Measurements from ENCODE around the gene DNAJC16.

Gene DNAJC16

GRCh38 chr1:15571266-15571665 lies 44.6 kb downstream of the DNAJC16 start:
- peaks cover 30% of the 10 kb centered on the region for H3K36me3 Mint-ChIP-seq (ENCODE audit: low read depth)
- no peak overlapping the region for H3K27ac Mint-ChIP-seq
- no peak overlapping the region for H3K4me3 Mint-ChIP-seq

GRCh38 chr1:15573477-15573876 lies 46.8 kb downstream of the DNAJC16 start:
- no peaks in the 10 kb centered on the region for H3K9me3 Mint-ChIP-seq
- peaks cover 15% of the 10 kb centered on the region for H3K4me1 Mint-ChIP-seq (ENCODE audit: low read depth)
- no peaks in the 10 kb centered on the region for H3K27me3 Mint-ChIP-seq (ENCODE audit: low read depth)
- peaks cover 34% of the 10 kb centered on the region for H3K36me3 Mint-ChIP-seq (ENCODE audit: low read depth)
- no peak overlapping the region for H3K27ac Mint-ChIP-seq
- H3K4me3 Mint-ChIP-seq, result no peak overlapping the region
- DNase-seq (ENCODE audit: low spot score), result no peak

More at GRCh38 chr1:15571266-15571665, 44.6 kb downstream of the DNAJC16 start:
- peaks cover 1% of the 10 kb centered on the region for H3K4me1 Mint-ChIP-seq (ENCODE audit: low read depth)
- no peaks in the 10 kb centered on the region for H3K27me3 Mint-ChIP-seq (ENCODE audit: low read depth)
- DNase-seq (ENCODE audit: low spot score), result no peak
- no peaks in the 10 kb centered on the region for H3K9me3 Mint-ChIP-seq

DNA sequence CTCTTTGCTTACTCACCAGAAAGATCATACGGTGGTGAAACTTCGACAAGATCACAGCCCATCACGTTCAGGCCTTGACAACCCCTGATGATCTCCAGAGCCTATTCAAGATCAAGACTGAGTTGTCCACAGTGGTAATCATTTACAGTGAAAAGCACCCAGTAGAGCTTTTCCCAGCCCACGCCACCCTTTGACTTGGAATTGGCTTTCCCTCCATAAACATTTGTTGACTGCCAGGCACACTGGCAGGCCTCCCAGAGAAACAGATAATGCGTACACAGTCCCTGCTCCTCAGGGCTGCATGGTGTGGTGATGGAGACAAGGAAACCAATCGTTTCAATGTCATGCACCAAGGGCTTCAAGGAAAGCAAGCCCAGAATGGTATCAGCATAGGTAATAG lies 48.1 kb downstream of the DNAJC16 start:
- peaks cover 28% of the 10 kb centered on the region for H3K4me1 Mint-ChIP-seq (ENCODE audit: low read depth)
- no peak for DNase-seq (ENCODE audit: low spot score)
- H3K36me3 Mint-ChIP-seq (ENCODE audit: low read depth), result peaks cover 41% of the 10 kb centered on the region
- peak overlapping the region; percentile 10 for H3K27ac Mint-ChIP-seq
- no peak overlapping the region for H3K4me3 Mint-ChIP-seq
- no peaks in the 10 kb centered on the region for H3K9me3 Mint-ChIP-seq
- H3K27me3 Mint-ChIP-seq (ENCODE audit: low read depth), result no peaks in the 10 kb centered on the region

DNA sequence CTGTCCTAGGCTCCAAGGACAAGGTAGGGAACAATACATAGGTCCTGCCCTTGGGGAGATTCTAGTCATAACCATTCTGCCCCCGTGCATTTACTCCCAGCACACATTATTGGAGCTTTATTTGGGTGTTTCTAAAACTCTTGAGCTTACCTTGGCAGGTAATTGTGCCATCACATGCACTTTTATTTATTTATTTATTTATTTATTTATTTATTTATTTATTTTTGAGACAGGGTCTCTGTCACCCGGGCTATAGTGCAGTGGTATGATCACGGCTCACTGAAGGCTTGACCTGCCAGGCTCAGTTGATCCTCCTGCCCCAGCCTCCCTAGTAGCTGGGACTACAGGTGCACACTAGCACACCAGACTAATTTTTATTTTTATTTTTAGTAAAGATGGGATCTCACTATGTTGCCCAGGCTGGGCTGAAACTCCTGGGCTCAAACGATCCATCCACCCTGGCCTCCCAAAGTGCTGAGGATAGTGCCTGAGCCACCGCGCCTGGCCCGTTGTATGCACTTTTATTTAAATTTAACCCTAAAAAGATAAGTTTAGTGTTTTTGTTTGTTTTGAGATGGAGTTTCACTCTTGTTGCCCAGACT lies 49.0 kb downstream of the DNAJC16 start:
- Mint-ChIP-seq H3K36me3 (ENCODE audit: low read depth) (peaks cover 44% of the 10 kb centered on the region), H3K4me1 (ENCODE audit: low read depth) (peaks cover 30% of the 10 kb centered on the region), H3K27me3 (ENCODE audit: low read depth) (no peaks in the 10 kb centered on the region), H3K4me3 (no peak overlapping the region), H3K9me3 (no peaks in the 10 kb centered on the region), H3K27ac (no peak overlapping the region)
- DNase-seq (ENCODE audit: low spot score), result no peak

- Mint-ChIP-seq H3K4me1 (ENCODE audit: low read depth) (peaks cover 30% of the 10 kb centered on the region), H3K9me3 (no peaks in the 10 kb centered on the region), H3K4me3 (peak overlapping the region; percentile 63), H3K36me3 (ENCODE audit: low read depth) (peaks cover 40% of the 10 kb centered on the region), H3K27me3 (ENCODE audit: low read depth) (no peaks in the 10 kb centered on the region), H3K27ac (peak overlapping the region; percentile 95)
- no peak for DNase-seq (ENCODE audit: low spot score)
These were observed 51.0 kb downstream of the DNAJC16 start for GRCh38 chr1:15577691-15578090.

DNA sequence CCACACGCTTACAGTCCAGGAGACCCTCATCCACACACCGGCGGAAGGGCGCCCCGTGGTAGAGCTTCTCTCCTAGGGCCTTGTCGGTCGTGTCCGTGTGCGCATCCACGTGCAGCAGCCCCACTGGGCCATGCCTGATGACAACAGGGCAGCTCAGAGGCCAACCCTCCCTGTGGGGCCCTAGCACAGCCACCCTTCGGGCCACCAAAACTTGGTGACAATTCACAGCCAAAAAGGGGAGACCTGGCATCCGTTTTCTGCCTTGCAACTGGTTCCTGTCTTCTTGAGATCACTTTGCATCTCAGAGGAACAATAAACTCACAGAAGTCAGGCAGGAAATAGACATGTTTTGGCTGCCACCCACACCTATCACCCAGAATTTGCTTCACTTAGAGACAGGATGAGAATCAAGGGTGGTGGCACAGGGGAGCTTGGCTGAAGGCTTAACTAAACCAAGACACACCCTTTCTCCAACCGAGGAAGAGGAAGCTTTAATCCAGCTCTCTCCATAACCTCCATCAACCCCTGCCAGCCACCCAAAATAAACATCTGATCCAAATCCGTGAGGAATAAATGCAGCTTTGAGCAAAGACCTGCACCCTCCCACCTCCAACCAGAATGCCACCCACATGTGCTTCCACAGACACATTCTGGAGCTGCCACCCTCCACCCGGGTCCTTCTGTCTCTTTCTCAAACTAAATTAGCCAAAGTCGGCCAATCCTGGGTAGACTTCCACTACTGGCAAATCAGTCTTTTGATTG lies 52.5 kb downstream of the DNAJC16 start:
- H3K4me1 Mint-ChIP-seq (ENCODE audit: low read depth), result peaks cover 34% of the 10 kb centered on the region
- no peaks in the 10 kb centered on the region for H3K9me3 Mint-ChIP-seq
- H3K4me3 Mint-ChIP-seq, result peak overlapping the region; percentile 63
- H3K36me3 Mint-ChIP-seq (ENCODE audit: low read depth), result peaks cover 42% of the 10 kb centered on the region
- H3K27ac Mint-ChIP-seq, result peak overlapping the region; percentile 95
- DNase-seq (ENCODE audit: low spot score), result peak; percentile 49
- no peaks in the 10 kb centered on the region for H3K27me3 Mint-ChIP-seq (ENCODE audit: low read depth)

DNA sequence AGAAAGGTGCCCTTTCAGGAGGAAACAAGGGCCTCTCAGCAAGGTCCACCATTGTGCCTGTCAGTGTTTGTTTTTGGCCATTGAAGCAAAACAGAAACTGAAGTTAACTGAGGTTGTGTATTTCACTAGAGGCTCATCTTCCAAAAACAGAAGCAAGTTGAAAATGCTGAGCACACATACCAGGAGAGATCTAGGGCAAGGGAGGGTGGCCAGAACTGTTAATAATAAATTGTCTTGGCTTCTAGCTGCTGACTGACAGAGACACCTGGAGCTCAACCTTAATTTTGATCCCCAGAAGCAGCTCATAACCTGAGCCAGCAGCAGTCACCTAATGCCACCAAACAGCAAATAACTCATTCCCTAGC lies 53.0 kb downstream of the DNAJC16 start:
- no peaks in the 10 kb centered on the region for H3K27me3 Mint-ChIP-seq (ENCODE audit: low read depth)
- peaks cover 42% of the 10 kb centered on the region for H3K36me3 Mint-ChIP-seq (ENCODE audit: low read depth)
- peak overlapping the region; percentile 63 for H3K4me3 Mint-ChIP-seq
- H3K4me1 Mint-ChIP-seq (ENCODE audit: low read depth), result peaks cover 34% of the 10 kb centered on the region
- no peaks in the 10 kb centered on the region for H3K9me3 Mint-ChIP-seq
- DNase-seq (ENCODE audit: low spot score), result no peak
- peak overlapping the region; percentile 95 for H3K27ac Mint-ChIP-seq

GRCh38 chr1:15583016-15583706 lies 56.5 kb downstream of the DNAJC16 start:
- no peaks in the 10 kb centered on the region for H3K27me3 Mint-ChIP-seq (ENCODE audit: low read depth)
- no peaks in the 10 kb centered on the region for H3K9me3 Mint-ChIP-seq
- no peak for DNase-seq (ENCODE audit: low spot score)
- H3K4me3 Mint-ChIP-seq, result peak overlapping the region; percentile 81
- H3K4me1 Mint-ChIP-seq (ENCODE audit: low read depth), result peaks cover 28% of the 10 kb centered on the region
- H3K36me3 Mint-ChIP-seq (ENCODE audit: low read depth), result peaks cover 40% of the 10 kb centered on the region
- no peak overlapping the region for H3K27ac Mint-ChIP-seq

- H3K36me3 Mint-ChIP-seq (ENCODE audit: low read depth), result peaks cover 35% of the 10 kb centered on the region
- no peaks in the 10 kb centered on the region for H3K9me3 Mint-ChIP-seq
These were observed 58.1 kb downstream of the DNAJC16 start, which contains the start of gene AGMAT for GRCh38 chr1:15584489-15585363. AGMAT (minus strand) TSS chr1:15585051; CDS start chr1:15584967, 84 bp downstream.

GRCh38 chr1:15592285-15592684 lies 65.6 kb downstream of the DNAJC16 start:
- peaks cover 18% of the 10 kb centered on the region for H3K36me3 Mint-ChIP-seq (ENCODE audit: low read depth)
- H3K4me3 Mint-ChIP-seq, result no peak overlapping the region
- DNase-seq (ENCODE audit: low spot score), result no peak
- H3K9me3 Mint-ChIP-seq, result no peaks in the 10 kb centered on the region
- no peak overlapping the region for H3K27ac Mint-ChIP-seq
- H3K27me3 Mint-ChIP-seq (ENCODE audit: low read depth), result peaks cover 3% of the 10 kb centered on the region
- H3K4me1 Mint-ChIP-seq (ENCODE audit: low read depth), result peaks cover 1% of the 10 kb centered on the region

More at GRCh38 chr1:15584489-15585363, 58.1 kb downstream of the DNAJC16 start, which contains the start of gene AGMAT:
- peak within 1 kb of the TSS; percentile 87 for H3K4me3 Mint-ChIP-seq
- peak; percentile 67 for DNase-seq (ENCODE audit: low spot score)
- H3K27me3 Mint-ChIP-seq (ENCODE audit: low read depth), result no peaks in the 10 kb centered on the region
- H3K4me1 Mint-ChIP-seq (ENCODE audit: low read depth), result peaks cover 13% of the 10 kb centered on the region
- H3K27ac Mint-ChIP-seq, result peak within 1 kb of the TSS; percentile 90

DNA sequence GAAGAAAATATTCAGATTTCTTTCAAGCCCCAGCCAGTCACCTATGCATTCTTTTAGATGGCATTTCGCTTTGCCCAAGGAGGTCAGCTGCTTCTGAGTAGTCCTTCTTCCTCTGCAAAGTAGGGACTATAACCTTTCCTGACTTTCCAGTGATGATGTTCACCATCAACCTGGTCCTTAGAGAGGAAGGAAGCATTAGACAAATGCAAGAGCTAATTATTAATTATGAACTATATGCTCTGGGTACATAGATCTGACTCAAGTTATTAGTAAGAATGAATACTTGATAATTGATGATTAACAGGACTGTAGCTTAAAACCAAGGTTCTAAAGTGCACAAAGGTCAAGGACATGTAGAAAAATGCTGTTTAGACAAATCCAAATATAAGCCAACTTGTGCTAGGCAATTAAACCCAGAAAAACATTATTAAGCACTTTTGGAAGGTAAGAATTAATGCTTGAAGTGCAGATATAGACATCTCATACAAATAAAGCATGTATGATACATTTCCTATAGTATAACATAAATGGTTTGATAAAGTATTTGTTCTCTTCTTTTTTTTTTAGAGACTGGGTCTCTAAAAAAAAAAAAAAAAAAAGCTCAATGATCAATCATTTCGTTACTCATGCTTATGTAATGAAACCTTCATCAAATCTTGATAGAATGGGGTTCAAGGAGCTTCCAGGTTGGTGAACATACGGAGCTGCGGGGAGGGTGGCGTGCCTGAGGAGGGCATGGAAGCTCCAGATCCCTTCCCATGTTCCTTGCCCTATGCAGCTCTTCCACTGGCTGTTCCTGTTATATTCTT lies 69.4 kb downstream of the DNAJC16 start:
- H3K27me3 Mint-ChIP-seq (ENCODE audit: low read depth), result peaks cover 3% of the 10 kb centered on the region
- no peak for DNase-seq (ENCODE audit: low spot score)

GRCh38 chr1:15598436-15598835 lies 71.8 kb downstream of the DNAJC16 start:
- peaks cover 3% of the 10 kb centered on the region for H3K27me3 Mint-ChIP-seq (ENCODE audit: low read depth)
- H3K9me3 Mint-ChIP-seq, result no peaks in the 10 kb centered on the region
- H3K36me3 Mint-ChIP-seq (ENCODE audit: low read depth), result peaks cover under 1% of the 10 kb centered on the region
- no peak overlapping the region for H3K4me3 Mint-ChIP-seq
- no peak overlapping the region for H3K27ac Mint-ChIP-seq
- DNase-seq (ENCODE audit: low spot score), result no peak
- peaks cover 2% of the 10 kb centered on the region for H3K4me1 Mint-ChIP-seq (ENCODE audit: low read depth)

More for the DNA sequence above, 69.4 kb downstream of the DNAJC16 start:
- peaks cover 3% of the 10 kb centered on the region for H3K36me3 Mint-ChIP-seq (ENCODE audit: low read depth)
- H3K4me3 Mint-ChIP-seq, result no peak overlapping the region
- no peaks in the 10 kb centered on the region for H3K4me1 Mint-ChIP-seq (ENCODE audit: low read depth)
- H3K27ac Mint-ChIP-seq, result no peak overlapping the region
- no peaks in the 10 kb centered on the region for H3K9me3 Mint-ChIP-seq

Measured in T-helper 2 cell treated with Interferon-gamma antibody and Interleukin-4, amounts not matched to agents 5 μg/mL and 100 μg/mL, for 36 hours (primary cell).